ENCODE measurements around the gene RNPS1.
A peak's percentile ranks its signal among the peaks of the same experiment; 100 is the strongest.

Gene RNPS1

GRCh38 chr16:2267913-2268666 lies at the start of gene RNPS1:
RNPS1 (minus strand) TSS chr16:2268126; CDS start chr16:2264643, 3,483 bp downstream.
- Histone ChIP-seq H3K27ac (peak within 1 kb of the TSS; percentile 92), H3K36me3 (ENCODE audit: control insufficient read depth, insufficient read depth, low read length) (no peaks in the 10 kb centered on the region), H3K4me2 (ENCODE audit: low read length) (peak within 1 kb of the TSS; percentile 92), H3K9ac (peak within 1 kb of the TSS; percentile 47), H3K4me1 (peaks cover 4% of the 10 kb centered on the region), H3K79me2 (peaks cover 17% of the 10 kb centered on the region), H2AFZ (peak within 1 kb of the TSS; percentile 95), H3K4me3 (ENCODE audit: low read depth, low read length) (peak within 1 kb of the TSS; percentile 99), H3K27me3 (ENCODE audit: control insufficient read depth, insufficient read depth, low read length) (no peaks in the 10 kb centered on the region), H3K9me3 (ENCODE audit: control insufficient read depth, low read length) (no peaks in the 10 kb centered on the region)
- TF ChIP-seq CTCF (IDR thresholded peaks at IDR 0.05): no peak

- no peak overlapping the region for H3K4me2 ChIP-seq (ENCODE audit: low read length)
- H3K36me3 ChIP-seq (ENCODE audit: control insufficient read depth, insufficient read depth, low read length): no peaks in the 10 kb centered on the region
- H3K27ac ChIP-seq: no peak overlapping the region
- no peak overlapping the region for H2AFZ ChIP-seq
- no peak overlapping the region for H3K4me3 ChIP-seq (ENCODE audit: low read depth, low read length)
- no peak for TF ChIP-seq CTCF (IDR thresholded peaks at IDR 0.05)
- no peaks in the 10 kb centered on the region for H3K79me2 ChIP-seq
- no peaks in the 10 kb centered on the region for H3K4me1 ChIP-seq
- H3K27me3 ChIP-seq (ENCODE audit: control insufficient read depth, insufficient read depth, low read length): no peaks in the 10 kb centered on the region
- no peak overlapping the region for H3K9ac ChIP-seq
- no peaks in the 10 kb centered on the region for H3K9me3 ChIP-seq (ENCODE audit: control insufficient read depth, low read length)
These were observed 49.5 kb upstream of the RNPS1 start for GRCh38 chr16:2317231-2318020.

- Histone ChIP-seq H2AFZ (no peak overlapping the region), H3K4me3 (ENCODE audit: low read depth, low read length) (no peak overlapping the region), H3K4me1 (no peaks in the 10 kb centered on the region), H3K79me2 (no peaks in the 10 kb centered on the region), H3K27ac (no peak overlapping the region), H3K27me3 (ENCODE audit: control insufficient read depth, insufficient read depth, low read length) (no peaks in the 10 kb centered on the region), H3K36me3 (ENCODE audit: control insufficient read depth, insufficient read depth, low read length) (no peaks in the 10 kb centered on the region), H3K9me3 (ENCODE audit: control insufficient read depth, low read length) (no peaks in the 10 kb centered on the region), H3K9ac (no peak overlapping the region), H3K4me2 (ENCODE audit: low read length) (no peak overlapping the region)
- no peak for TF ChIP-seq CTCF (IDR thresholded peaks at IDR 0.05)
These were observed 40.4 kb upstream of the RNPS1 start for GRCh38 chr16:2308089-2308962.

- TF ChIP-seq CTCF (IDR thresholded peaks at IDR 0.05): no peak
- H3K79me2 ChIP-seq: no peaks in the 10 kb centered on the region
- H2AFZ ChIP-seq: no peak overlapping the region
- H3K9me3 ChIP-seq (ENCODE audit: control insufficient read depth, low read length): no peaks in the 10 kb centered on the region
- H3K27ac ChIP-seq: no peak overlapping the region
- no peaks in the 10 kb centered on the region for H3K27me3 ChIP-seq (ENCODE audit: control insufficient read depth, insufficient read depth, low read length)
- H3K4me2 ChIP-seq (ENCODE audit: low read length): no peak overlapping the region
- no peak overlapping the region for H3K9ac ChIP-seq
- H3K4me1 ChIP-seq: peaks cover 3% of the 10 kb centered on the region
- H3K36me3 ChIP-seq (ENCODE audit: control insufficient read depth, insufficient read depth, low read length): no peaks in the 10 kb centered on the region
- no peak overlapping the region for H3K4me3 ChIP-seq (ENCODE audit: low read depth, low read length)
These were observed 31.9 kb upstream of the RNPS1 start for GRCh38 chr16:2299915-2300192.
